Duodenal mucosa (tissue), 2 donors: ENCODE measurements around the gene RNF213.

Source experiments
- H3K27ac ChIP-seq: one replicate; pipeline ENCODE4 v1.7.0; 2013; ENCODE audit warnings: low read depth, low read length
- H3K27me3 ChIP-seq, 2 donors: one replicate each; pipeline ENCODE4 v1.7.0; 2013; ENCODE audit warnings: low read length in 2 of 2, control low read depth in 1 of 2; ENCODE audit not compliant: insufficient read depth in 2 of 2, control insufficient read depth in 1 of 2
- H3K36me3 ChIP-seq, 2 donors: one replicate each; pipeline ENCODE4 v1.7.0; 2013; ENCODE audit warnings: low read length in 2 of 2, control low read depth in 1 of 2; ENCODE audit not compliant: insufficient read depth in 2 of 2, control insufficient read depth in 1 of 2
- H3K4me1 ChIP-seq, 2 donors: one replicate each; pipeline ENCODE4 v1.7.0; 2013; ENCODE audit warnings: low read length in 2 of 2, control low read depth in 1 of 2; ENCODE audit not compliant: insufficient read depth in 2 of 2, control insufficient read depth in 1 of 2
- H3K4me3 ChIP-seq, 2 donors: one replicate each; pipeline ENCODE4 v1.7.0; 2013; ENCODE audit warnings: low read length in 2 of 2, low read depth in 1 of 2
- H3K9ac ChIP-seq, 2 donors: one replicate each; pipeline ENCODE4 v1.7.0; 2013; ENCODE audit warnings: low read length in 2 of 2, low read depth in 1 of 2
- H3K9me3 ChIP-seq, 2 donors: one replicate each; pipeline ENCODE4 v1.7.0; 2013; ENCODE audit warnings: low read length in 2 of 2, control low read depth in 1 of 2; ENCODE audit not compliant: control insufficient read depth in 1 of 2

The RNF213 gene

DNA sequence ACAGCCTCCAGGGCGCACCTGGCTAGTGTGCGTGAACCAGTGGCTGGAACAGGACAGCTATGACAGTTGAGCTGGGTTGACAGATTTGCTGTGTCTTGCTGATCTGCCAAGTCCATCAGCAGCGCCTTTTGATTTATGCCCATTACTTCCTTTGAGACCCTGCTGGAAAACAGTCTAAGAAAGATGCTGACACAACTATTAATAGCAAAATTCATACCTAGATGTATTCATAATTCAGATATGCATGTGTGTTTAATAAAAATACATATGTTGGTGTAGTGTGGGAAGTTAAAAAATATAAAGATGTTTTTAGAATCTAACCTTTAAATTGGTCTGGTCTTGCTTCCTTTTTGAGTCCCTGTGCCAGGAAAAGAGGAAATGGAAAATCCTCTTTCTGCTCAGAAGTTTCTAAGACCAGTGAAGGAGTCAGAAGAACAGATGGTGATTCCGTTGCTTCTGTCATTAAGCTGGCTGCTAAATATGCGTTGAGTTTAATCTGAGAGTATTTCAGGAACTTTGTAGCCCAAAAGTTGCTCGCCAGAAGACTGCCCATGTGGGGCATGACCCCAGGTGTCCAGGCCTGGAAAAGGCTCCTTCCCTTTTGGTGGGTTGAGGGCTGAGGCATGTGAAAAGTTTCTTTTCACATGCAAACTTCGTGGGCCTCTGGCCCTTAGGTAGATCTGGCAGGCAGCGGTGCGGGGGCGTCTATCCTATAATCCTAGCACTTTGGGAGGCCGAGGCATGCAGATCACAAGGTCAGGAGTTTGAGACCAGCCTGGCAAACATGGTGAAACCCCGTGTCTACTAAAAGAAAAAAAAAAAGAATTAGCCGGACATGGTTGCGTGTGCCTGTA, 114.3 kb downstream of the RNF213 start:
- Histone ChIP-seq H3K27ac (no peak overlapping the region), H3K36me3 (peaks cover 65 to 97% of the 10 kb centered on the region in 2 donors), H3K4me1 (no peaks in the 10 kb centered on the region), H3K9ac (no peak overlapping the region), H3K27me3 (no peaks in the 10 kb centered on the region), H3K4me3 (no peak overlapping the region), H3K9me3 (no peaks in the 10 kb centered on the region)

- Histone ChIP-seq H3K4me1 (no peaks in the 10 kb centered on the region), H3K9me3 (no peaks in the 10 kb centered on the region), H3K4me3 (no peak overlapping the region), H3K36me3 (peaks cover 73 to 98% of the 10 kb centered on the region in 2 donors), H3K27ac (no peak overlapping the region), H3K27me3 (no peaks in the 10 kb centered on the region), H3K9ac (no peak overlapping the region)
Measured at GRCh38 chr17:80376531-80376930, 115.9 kb downstream of the RNF213 start.

DNA sequence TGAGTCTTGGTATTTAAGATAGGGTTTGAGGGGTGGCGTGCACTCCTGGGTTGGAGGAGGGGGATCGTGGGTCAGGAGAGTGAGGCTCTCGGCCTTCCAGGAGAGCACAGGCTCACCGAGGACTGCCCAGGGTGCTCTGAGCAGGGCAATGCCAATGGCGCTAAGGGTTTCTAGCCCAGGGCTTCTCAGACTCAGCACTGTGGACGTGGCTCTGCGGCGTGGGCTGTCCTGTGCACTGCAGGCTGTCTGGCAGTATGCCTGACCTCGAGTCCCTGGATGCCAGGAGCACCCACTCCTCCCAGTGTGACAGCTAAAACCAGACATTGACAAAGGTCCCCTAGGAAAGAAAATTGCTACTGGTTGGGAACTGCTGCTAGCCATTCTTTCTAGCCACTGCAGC, 117.1 kb downstream of the RNF213 start:
- Histone ChIP-seq H3K27me3 (no peaks in the 10 kb centered on the region), H3K4me1 (no peaks in the 10 kb centered on the region), H3K9me3 (no peaks in the 10 kb centered on the region), H3K36me3 (peaks cover 78 to 98% of the 10 kb centered on the region in 2 donors), H3K9ac (no peak overlapping the region), H3K27ac (no peak overlapping the region), H3K4me3 (no peak overlapping the region)

DNA sequence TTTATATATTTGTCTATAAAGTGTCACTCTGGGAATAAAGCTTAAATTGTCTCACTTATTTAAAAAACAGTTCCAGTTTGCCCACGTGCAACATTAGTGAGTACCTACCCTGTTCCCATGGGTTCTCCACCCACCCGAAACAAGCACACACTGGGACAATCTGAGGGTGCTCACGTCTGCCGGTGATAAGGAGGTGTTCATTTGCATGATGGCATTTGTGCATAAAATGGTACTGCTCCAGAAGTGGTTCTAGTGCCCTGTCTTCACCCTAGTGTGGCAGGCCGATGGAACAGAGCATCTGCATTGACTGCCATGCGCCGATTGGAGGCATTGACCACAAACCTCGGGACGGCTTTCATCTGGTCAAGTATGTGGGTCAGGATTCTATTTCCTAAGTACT, 118.7 kb downstream of the RNF213 start:
- H3K4me1 ChIP-seq = no peaks in the 10 kb centered on the region
- no peaks in the 10 kb centered on the region for H3K27me3 ChIP-seq
- H3K9ac ChIP-seq = no peak overlapping the region
- H3K27ac ChIP-seq = no peak overlapping the region
- peaks cover 83 to 99% of the 10 kb centered on the region in 2 donors for H3K36me3 ChIP-seq
- no peaks in the 10 kb centered on the region for H3K9me3 ChIP-seq
- no peak overlapping the region for H3K4me3 ChIP-seq

- no peak overlapping the region for H3K9ac ChIP-seq
- no peaks in the 10 kb centered on the region for H3K9me3 ChIP-seq
- H3K4me3 ChIP-seq = no peak overlapping the region
- H3K27me3 ChIP-seq = no peaks in the 10 kb centered on the region
- H3K27ac ChIP-seq = no peak overlapping the region
- peaks cover 82 to 99% of the 10 kb centered on the region in 2 donors for H3K36me3 ChIP-seq
- no peaks in the 10 kb centered on the region for H3K4me1 ChIP-seq
Measured at GRCh38 chr17:80380068-80380467, 119.4 kb downstream of the RNF213 start.

DNA sequence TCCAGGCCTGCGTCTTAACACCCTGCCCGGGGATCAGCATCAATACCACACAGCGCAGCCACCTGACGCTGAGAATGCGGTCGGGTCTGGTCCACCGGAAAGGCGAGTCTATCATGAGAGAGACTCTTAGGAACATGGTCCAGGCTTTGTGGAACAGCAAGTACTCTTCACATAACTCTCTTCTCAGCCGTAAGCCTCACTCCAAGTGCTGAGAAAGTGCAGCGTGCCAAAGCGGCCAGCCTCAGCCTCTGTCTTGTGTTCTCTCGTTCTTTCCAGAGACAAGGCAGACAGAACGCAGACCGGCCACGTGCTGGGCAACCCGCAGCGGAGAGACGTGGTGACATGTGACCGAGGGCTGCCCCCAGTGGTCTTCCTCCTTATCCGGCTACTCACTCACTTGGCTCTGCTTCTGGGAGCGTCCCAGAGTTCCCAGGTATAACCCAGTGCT, 119.9 kb downstream of the RNF213 start:
- H3K27ac ChIP-seq = no peak overlapping the region
- H3K9me3 ChIP-seq = no peaks in the 10 kb centered on the region
- no peak overlapping the region for H3K4me3 ChIP-seq
- no peak overlapping the region for H3K9ac ChIP-seq
- peaks cover 84 to 99% of the 10 kb centered on the region in 2 donors for H3K36me3 ChIP-seq
- no peaks in the 10 kb centered on the region for H3K4me1 ChIP-seq
- no peaks in the 10 kb centered on the region for H3K27me3 ChIP-seq

GRCh38 chr17:80381416-80381923, 120.8 kb downstream of the RNF213 start:
- H3K4me3 ChIP-seq = no peak overlapping the region
- H3K9ac ChIP-seq = no peak overlapping the region
- no peak overlapping the region for H3K27ac ChIP-seq
- H3K27me3 ChIP-seq = no peaks in the 10 kb centered on the region
- peaks cover 81 to 99% of the 10 kb centered on the region in 2 donors for H3K36me3 ChIP-seq
- no peaks in the 10 kb centered on the region for H3K9me3 ChIP-seq
- H3K4me1 ChIP-seq = no peaks in the 10 kb centered on the region

DNA sequence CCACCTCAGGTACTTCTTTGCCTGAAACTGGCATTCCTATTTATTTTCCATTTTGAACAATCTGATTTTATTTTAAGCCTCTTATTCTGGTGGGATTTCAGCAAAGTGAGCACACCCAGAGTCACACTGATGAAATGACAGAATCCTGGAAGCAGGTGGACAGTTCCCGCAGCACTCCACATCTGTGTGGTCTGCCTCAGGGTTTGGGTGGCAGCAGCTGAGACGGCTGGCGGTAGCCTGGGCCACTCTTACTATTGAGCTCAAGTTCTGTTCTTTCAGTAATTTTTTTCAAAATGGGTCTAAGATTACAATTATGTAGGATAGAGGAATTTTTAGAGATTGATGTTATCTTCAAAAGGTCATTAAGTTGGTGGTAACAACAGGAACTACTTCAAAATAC, 121.8 kb downstream of the RNF213 start:
- no peak overlapping the region for H3K4me3 ChIP-seq
- peaks cover 78 to 100% of the 10 kb centered on the region in 2 donors for H3K36me3 ChIP-seq
- no peaks in the 10 kb centered on the region for H3K27me3 ChIP-seq

DNA sequence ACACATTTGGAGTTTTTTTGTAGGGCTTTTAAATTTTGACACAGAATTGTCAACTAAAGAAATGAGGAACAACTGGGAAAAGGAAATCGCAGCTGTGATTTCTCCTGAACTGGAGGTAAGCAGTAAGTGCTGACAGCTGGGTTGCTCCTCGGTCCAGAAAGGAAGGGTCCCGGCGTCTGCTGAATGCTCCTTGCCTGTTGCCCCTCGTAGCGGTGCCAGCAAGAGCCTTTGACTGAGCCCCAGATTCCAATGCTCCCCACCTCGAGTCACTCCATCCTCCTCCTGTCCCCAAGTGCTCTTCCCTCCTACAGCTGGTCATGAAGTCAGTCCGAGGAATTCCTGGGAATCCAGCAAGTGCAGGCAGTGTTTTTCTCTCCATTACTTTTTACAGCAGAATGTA, 122.3 kb downstream of the RNF213 start:
- peaks cover 76 to 98% of the 10 kb centered on the region in 2 donors for H3K36me3 ChIP-seq
- no peak overlapping the region for H3K9ac ChIP-seq
- H3K4me1 ChIP-seq = no peaks in the 10 kb centered on the region
- H3K27me3 ChIP-seq = no peaks in the 10 kb centered on the region
- no peak overlapping the region for H3K27ac ChIP-seq
- no peaks in the 10 kb centered on the region for H3K9me3 ChIP-seq
- no peak overlapping the region for H3K4me3 ChIP-seq

More for the DNA sequence above, 121.8 kb downstream of the RNF213 start:
- no peak overlapping the region for H3K9ac ChIP-seq
- no peaks in the 10 kb centered on the region for H3K9me3 ChIP-seq
- H3K4me1 ChIP-seq = no peaks in the 10 kb centered on the region
- H3K27ac ChIP-seq = no peak overlapping the region

DNA sequence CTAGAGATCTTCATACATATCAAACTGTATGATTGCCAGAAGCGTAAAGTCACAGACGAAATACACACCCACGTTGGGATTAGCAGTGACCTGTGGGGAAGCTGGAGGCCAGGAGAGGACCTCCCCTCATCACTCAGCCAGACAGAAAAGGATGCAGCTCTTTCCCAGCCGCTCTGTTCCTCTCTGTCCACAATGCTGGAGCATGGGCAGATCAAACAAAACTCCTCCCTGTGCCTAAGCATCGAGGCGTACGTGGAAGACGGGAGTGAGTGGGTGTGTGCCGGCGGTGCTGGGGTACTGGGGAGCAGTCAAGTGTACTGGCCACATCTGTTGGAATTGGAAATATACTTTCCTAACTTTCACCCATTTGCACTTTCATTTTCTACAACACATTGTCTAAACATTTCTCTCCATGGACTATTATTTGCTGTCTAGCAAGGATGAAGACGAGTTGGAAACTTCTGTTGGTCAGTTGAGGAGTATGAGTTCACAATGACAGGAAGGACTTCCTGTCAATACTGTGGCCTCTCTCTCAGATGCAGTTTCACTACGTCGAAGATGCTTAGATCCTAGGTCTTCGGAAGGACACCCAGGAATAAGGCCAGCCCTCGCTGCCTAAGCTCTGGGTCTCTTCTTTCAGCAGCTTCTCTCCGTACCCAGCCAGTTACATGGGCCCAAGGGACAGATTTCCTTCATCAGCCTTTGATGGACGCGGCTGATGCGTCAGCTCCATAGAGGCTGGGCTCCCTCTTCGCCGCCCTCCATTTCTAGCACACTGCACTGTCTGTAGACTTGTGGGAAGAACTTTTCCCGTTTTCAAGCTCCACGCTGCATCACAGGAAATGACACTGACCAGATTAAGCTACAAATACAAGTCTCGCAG, 123.7 kb downstream of the RNF213 start:
- H3K9me3 ChIP-seq = no peaks in the 10 kb centered on the region
- peaks cover 75 to 98% of the 10 kb centered on the region in 2 donors for H3K36me3 ChIP-seq
- no peak overlapping the region for H3K4me3 ChIP-seq
- no peak overlapping the region for H3K27ac ChIP-seq
- H3K9ac ChIP-seq = no peak overlapping the region
- no peaks in the 10 kb centered on the region for H3K27me3 ChIP-seq
- no peaks in the 10 kb centered on the region for H3K4me1 ChIP-seq
